NCI-H128 (cell line): ENCODE results near the gene TRPM2.
"Not testable (repeated sequence)": the region's sequence is repeated elsewhere in the genome, so short reads cannot be mapped to it uniquely, and the experiment has no call there.

Experiments
- DNase-seq: peaks from one replicate; lab custom pipeline; 2025; ENCODE audit not compliant: unreplicated experiment; lab: John Stamatoyannopoulos, UW

Gene TRPM2

GRCh38 chr21:44405948-44406872, 52.8 kb downstream of the TRPM2 start:
- no peak for DNase-seq

DNA sequence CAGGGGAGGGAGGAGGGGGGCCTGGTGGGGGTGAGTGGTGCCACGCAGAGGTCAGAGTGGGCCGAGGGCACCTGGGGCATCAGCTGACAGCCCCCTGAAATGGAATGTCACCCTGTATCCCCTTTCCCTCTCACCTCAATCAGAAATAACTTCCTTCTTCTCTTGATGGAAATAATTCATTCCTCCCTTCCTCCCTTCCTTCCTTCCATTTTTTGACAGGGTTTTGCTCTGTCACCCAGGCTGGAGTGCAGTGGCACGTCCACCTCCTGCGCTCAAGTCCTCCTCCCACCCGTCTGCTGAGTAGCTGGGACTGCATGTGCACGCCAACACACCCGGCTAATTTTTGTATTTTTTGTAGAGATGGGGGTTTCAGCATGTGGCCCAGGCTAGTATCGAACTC, 53.5 kb downstream of the TRPM2 start:
- no peak for DNase-seq

- no peak for DNase-seq
Measured at GRCh38 chr21:44407493-44407892, 54.1 kb downstream of the TRPM2 start.

DNA sequence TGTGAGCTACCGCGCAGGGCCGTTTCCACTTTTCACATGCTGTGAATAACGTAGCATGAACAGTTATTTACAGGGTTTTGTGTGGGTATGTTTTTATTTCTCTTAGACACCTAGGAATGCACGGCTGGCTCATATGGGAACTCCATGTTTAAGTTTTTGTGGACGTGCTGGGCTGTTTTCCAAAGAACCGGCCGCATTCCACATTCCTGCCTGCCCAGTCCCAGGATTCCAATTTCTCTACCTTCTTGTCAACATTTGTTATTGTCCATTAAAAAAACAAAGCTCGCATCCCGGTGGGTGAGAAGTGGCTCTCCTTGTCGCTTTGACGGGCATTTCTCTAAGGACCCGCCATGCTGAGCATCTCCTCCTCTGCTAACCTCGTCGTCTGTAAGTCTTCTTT, 54.8 kb downstream of the TRPM2 start:
- DNase-seq, result no peak

DNA sequence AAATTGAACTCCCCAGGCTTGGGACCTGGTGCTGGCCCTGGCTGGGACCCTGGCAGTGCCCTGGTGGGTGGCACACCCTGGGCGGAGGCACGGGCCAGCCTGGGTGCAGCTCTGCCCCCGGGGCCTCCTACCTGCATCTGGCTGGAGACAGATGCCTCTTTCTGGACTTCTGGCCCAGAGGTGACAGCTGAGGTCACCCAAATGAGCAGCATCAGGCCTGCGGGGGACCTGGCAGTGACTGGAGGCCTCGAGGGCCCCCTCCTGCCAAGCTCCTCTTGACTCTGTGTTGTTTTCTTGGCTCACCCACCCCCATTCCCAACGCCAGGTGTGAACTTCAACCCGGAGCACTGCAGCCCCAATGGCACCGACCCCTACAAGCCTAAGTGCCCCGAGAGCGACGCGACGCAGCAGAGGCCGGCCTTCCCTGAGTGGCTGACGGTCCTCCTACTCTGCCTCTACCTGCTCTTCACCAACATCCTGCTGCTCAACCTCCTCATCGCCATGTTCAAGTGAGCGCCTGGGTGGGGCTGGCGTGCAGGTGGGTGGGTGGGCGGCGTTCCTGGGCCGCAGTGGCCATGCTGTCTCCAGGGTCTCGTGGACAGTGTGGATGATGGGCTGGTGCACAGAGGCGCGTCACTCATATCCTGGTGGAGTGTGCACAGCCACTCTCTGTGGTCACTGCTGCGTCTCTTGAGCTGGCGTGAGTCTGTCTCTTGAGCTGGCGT, 60.3 kb downstream of the TRPM2 start:
- no peak for DNase-seq

DNA sequence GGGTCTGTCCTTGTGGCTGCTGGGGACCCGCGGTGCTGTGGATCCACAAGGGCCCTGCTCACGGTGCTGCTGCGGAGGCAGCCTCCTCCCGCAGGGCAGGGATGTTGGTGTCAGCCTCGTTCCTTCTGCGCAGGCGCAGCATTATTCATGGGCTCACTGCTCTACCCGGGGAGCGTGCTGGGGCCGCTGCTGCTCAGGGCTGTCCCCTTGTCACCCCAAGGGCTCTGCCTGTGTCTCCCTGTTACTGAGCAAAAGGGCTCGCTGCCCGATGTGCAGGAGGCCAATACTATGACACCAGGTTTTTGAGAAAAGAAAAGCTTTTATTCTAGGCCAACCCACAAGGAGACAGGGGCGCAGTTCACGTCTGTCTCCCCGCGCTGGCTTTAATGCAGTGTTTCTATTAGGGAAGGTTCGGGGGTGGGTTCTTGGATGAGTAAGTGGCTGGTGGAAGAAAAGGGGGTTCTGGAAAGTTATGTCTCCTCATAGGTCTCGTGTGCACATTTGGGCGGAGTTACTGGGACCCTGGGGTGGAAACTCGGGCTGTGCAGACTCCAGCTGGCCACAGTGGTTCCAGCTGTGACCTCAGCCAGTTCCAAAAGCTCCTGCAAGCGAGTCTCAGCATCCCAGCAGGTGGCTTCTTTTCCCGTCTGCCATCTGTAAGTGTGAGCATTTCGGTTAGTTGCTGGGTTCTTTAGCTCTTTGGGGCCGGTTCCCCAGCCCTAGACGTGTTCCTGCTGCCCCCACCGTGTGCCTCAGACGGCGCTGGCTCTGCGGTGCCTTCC, 61.1 kb downstream of the TRPM2 start:
- DNase-seq, result no peak

GRCh38 chr21:44415073-44416025, 61.9 kb downstream of the TRPM2 start:
- no peak for DNase-seq

- DNase-seq, result no peak
Measured at GRCh38 chr21:44416193-44416592, 62.8 kb downstream of the TRPM2 start.

DNA sequence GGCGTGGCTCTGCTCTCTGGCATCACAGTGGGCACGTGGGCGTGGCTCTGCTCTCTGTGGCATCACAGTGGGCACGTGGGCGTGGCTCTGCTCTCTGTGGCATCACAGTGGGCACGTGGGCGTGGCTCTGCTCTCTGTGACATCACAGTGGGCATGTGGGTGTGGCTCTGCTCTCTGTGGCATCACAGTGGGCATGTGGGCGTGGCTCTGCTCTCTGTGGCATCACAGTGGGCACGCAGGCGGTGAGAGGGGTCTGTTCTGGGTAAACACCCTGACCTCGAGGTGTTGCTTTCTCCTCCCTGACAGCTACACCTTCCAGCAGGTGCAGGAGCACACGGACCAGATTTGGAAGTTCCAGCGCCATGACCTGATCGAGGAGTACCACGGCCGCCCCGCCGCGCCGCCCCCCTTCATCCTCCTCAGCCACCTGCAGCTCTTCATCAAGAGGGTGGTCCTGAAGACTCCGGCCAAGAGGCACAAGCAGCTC, 64.2 kb downstream of the TRPM2 start:
- DNase-seq, result not testable (repeated sequence)

GRCh38 chr21:44418108-44418875, 64.9 kb downstream of the TRPM2 start:
- DNase-seq, result no peak

DNA sequence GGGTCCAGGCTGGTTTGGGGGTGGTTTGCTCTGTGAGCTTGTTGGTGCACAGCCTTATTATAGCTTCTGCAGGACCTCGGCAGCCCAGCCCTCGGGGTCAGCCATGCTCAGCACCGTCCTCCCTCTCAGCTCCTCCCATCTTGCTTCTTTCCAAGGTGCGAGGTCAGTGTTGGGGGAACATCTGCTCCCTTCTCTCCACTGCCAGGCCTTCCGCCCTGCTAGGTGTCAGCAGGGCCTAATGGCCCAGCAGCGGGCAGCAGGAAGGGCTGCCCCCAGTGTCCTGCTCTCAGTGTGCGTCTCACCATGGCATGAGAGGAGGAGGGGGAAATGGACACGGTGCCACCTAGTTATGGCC, 65.4 kb downstream of the TRPM2 start:
- DNase-seq, result no peak

DNA sequence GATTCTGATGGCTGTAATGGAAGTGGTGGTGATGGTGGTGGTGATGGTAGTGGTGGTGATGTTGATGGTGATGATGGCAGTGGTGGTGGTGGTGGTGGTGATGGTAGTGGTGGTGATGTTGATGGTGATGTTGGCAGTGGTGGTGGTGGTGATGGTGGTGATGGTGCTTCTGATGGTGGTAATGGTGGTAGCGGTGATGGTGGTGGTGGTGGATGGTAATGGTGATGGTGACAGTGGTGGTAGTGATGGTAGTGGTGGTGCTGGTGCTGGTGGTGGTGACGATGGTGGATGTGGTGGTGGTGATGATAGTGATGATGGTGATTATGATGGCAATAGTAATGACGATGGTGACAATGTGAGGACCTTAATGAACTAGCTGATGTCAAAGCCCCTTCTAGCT, 66.3 kb downstream of the TRPM2 start:
- DNase-seq, result no peak

GRCh38 chr21:44420416-44421205, 67.2 kb downstream of the TRPM2 start:
- no peak for DNase-seq

GRCh38 chr21:44421901-44422840, 68.8 kb downstream of the TRPM2 start:
- DNase-seq, result no peak

- DNase-seq, result no peak
Measured at GRCh38 chr21:44423312-44423821, 69.9 kb downstream of the TRPM2 start.

DNA sequence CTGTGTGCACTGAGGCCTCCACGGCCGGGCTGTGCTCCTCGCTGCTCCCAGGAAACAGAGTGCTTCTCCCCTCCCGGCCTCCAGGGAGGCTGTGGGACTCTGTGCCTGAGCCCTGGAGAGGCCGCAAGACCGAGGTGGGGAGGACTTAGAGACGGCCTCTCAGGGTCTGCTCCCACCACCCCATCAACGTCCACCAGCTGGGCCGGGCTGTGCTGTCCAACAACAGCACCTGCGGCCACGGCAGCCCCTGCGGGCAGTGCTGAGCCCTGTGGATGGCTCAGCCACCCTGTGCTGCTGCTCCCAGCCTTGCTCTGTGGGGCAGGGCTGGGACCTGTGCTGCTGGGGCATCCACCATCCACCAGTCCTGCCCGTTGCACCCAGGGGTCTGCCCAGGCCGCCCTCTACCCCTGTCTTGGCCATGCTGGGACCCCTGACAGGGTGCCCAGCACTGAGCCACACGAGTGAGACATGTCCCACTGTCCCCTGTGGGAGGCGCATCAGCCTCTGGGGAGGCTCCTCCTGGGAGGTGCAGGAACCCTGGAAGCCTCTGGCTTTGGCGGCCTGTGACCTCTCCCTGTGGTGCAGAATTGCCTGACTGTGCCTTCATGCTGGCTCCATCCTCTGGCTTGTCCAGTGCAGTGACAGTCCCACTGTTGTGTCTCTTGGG, 70.7 kb downstream of the TRPM2 start:
- no peak for DNase-seq
